AML-193 (cell line): ENCODE data around the gene RPS5.
A peak's percentile ranks its signal among the peaks of the same experiment; 100 is the strongest.
"Not testable (repeated sequence)": the region's sequence is repeated elsewhere in the genome, so short reads cannot be mapped to it uniquely, and the experiment has no call there.

ENCODE experiments used
- DNase-seq, 2 experiments: peaks; one replicate each; lab custom pipeline; 2025; lab: John Stamatoyannopoulos, UW

The RPS5 gene

DNA sequence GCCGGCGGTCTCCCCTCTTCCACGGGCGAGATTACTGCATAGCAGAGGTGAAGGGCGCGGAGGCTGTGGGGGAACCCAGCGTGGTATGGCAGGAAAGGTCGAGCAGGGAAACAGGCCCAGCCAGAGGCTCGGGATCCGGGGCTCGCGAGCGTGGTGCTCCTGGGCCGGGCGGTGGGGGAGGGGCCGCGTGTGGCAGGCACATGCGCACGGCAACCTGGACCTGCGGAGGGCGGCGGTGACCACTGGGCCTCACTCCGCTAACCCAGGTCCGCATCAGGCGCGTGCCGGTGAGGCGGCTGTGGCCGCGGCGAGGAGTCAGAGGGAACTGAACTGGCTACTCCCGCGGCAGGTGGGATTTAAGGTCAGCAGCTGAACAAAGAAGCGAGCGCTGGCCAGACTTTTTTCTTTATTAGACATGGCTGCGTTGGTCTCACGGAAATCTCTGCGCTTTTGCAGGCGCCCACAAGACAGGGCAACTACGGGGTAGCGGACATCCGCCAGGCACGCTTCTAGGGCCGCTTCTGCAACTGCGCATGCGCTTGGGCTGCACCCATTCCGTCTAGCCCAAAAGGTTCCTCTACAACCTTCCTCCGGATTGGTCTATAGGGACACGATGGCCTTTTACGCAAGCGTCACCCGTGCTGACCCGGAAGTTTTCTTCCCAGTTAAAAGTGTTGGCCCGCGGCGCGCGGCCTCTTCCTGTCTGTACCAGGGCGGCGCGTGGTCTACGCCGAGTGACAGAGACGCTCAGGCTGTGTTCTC is at the start of gene RPS5:
TSS of gene RPS5 (plus strand) at position 694 of the 762 bp plus-strand sequence. CDS start 869 bp downstream, outside the sequence.
- peak; percentile 97 to 98 for DNase-seq

DNA sequence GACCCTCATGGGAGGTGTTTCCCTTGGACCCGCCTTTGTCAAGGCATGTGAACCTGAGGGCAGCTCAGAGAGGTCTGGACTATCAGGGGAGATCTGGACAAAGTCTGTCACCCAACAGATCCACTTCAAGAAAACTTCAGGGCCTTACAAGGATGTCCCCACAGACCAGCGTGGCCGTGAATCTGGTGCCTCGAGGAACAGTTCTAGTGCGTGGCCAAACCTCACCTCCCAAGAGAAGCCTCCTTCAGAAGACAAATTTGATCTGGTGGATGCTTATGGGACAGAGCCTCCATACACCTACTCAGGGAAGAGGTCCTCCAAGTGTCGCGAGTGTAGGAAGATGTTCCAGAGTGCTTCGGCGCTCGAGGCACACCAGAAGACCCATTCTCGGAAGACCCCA is 48.7 kb upstream of the RPS5 start:
- no peak for DNase-seq

DNA sequence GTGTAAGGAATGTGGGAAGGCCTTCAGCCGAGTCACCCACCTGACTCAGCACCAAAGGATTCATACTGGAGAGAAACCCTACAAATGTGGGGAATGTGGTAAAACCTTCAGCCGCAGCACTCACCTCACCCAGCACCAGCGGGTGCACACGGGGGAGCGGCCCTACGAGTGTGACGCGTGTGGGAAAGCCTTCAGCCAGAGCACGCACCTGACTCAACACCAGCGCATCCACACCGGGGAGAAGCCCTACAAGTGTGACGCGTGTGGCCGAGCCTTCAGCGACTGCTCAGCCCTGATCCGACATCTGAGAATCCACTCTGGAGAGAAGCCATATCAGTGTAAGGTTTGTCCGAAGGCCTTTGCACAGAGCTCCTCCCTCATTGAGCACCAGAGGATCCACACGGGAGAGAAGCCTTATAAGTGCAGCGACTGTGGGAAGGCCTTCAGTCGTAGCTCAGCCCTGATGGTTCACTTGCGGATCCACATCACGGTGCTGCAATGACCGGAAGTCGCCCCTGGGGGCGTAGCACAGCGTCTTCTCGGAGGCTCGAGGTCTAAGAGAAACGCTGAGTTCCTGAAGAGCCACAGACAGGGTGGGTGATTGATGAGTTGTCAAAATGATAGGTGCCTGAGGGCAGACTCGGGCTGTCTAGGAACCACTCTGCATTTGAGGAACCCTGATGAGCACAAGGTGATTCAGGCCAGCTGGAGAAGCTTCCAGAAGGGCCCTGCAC is 48.1 kb upstream of the RPS5 start:
- no peak for DNase-seq

DNA sequence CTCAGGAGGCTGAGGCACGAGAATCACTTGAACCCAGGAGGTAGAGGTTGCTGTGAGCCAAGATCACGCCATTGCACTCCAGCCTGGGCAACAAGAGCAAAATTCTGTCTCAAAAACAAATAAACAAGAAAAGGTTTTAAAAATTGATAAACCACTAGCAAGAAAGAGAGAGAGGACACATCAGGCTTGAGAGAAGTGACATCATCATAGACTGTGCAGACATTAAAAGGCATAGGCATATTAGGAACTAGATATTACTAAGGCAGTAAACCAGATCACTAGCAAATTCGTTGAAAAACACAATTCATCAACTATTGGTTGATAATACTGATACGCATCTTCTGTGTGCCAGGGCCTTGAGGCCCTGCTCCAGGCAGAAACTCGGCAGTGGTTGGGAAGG is 41.5 kb upstream of the RPS5 start:
- DNase-seq = no peak

DNA sequence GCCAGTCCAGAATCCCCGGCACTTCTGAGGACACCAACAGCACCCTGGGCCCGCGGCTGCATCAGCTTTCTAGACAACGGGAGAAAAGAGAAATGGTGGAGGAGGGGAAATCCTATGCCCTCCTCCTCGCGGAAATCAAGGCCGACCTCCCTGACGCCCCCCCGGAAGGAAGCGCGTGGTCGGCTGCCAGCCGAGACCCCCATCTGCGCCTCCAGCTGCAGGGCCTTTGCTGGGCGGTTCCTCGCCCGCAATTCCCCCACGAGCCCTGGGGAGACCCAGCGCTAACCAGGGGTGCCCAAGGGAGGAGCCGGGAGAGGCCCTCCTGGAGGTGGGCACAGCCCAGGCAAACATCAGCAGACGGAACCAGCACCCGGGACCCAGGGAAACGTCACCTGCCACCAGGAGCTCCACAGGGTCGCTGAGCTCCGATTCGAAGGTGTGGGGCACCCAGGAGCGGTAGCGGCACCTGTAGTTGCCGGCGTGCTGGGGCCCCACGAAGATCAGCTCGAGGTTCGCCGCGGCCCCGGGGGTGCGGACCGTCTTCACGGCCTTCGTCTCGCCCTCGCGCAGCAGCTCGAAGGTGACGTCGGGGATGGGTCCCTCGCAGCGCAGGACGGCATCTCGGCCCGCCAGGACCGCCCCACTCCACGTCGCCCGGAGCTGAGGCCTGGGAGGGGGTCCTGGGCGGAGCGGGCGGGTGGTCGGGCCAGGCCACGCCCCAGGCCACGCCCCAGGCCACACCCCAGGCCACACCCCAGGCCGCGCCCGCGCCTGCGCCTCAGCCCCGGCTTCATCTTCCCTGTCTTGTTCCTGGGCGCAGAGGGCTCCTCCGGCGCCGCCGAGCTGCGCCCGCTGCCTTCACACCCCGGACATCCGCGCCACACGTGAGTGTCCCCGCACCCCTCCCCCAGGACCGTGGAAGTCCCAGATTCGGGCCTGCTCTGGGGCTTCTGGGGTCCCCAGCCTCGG is 39.8 kb upstream of the RPS5 start:
- peak; percentile 21 to 27 for DNase-seq

DNA sequence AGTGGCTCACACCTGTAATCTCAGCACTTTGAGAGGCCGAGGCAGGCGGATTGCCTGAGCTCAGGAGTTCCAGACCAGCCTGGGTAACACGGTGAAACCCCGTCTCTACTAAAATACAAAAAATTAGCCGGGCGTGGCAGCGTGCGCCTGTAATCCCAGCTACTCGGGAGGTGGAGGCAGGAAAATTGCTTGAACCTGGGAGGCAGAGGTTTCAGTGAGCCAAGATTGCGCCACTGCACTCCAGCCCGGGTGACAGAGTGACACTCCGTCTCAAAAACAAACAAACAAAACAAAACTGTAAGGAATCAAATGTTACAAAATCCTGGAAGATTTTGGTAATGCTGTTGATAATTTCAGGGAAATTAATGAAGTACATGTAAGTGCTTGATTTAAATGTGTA is 39.0 kb upstream of the RPS5 start:
- DNase-seq = not testable (repeated sequence)

DNA sequence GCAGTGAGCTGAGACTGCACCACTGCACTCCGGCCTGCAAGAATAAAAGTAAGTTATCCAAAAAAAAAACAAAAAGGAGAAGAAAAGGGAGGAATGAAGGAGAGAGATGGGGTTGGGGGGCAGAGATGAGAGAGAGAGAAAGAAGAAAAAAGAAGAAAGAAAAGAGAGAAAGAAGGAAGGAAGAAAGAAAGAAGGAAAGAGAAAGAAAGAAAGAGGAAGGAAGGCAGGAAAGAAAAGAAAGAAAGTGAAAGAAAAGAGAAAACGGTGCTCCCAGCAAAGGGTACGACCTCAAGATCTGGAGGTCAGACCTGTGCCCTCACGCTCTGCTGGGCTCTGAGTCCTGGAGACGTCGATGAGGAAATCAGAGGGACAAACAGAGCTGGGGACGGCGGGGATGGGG is 37.5 kb upstream of the RPS5 start:
- DNase-seq = no peak

DNA sequence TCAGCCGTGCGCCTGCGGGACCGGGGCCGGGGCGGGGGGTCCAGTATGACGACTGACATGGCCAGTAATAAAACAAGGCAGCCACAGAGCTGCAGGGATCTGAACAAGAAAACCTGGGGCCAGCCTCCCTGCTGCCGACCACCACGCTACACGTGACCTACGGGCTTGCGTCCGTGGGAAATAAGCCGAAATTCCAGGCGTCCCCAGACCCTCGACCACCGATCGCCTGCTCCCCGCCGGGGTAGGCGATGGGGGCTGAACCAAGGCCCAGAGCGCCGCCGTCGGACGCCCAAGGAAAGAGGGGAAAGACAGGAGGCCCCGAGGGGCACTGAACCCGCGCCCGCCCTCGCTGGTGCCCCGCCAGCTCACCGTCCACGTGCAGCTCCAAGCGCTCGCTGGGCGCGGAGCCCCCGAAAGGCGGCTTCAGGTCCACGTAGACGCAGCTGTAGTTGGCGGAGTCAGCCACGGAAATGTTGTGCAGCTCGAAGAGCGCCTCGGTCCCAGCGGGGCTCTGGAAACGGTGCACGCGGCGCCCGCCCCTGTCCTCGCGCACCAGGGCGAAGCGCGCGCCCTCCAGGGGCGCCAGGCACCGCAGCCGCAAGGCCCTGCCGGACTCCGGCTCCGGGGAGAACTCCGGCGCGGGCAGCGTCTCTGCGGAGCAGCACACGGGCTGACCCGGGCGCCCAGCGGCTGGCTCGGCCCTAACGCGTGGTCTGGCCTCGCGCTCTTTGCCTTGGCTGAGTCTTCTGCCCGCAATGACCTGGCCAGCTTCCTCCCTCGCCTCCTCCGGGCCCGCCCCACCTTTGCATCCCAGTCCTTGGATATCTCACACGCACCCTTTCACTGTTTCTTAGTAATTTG is 36.8 kb upstream of the RPS5 start:
- DNase-seq = no peak

DNA sequence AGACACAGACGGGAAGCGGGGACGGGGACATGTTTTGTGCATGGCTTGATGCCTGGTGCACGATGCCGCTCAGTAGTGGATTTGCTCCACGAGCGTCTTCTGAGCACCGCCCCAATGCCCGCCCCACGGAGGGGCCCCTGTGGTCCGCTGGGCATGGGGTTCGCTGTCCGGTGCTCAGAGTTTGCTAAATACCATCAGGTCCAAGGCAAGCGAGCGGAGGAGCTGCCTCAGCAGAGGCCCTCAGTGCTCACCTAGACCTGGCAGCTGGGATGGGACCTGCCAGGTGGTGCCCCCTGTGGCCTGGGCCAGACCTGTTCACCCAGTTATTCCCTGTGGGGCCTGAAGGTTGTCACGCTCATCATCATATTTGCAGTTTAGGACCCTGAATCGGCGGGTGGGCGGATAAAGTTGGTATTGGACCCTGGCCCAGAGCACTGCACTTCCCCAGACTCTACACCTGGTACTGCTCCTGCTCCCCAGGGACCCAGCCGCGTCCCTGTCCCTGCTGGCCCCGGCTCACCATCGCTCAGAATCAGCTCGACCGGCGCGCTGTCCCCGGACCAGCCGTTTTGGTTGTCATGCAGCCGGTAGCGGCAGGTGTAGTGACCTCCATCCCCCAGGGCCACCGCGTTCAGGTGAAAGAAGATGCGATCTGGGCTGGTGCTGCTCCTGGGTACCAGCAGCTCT is 36.1 kb upstream of the RPS5 start:
- DNase-seq = no peak

DNA sequence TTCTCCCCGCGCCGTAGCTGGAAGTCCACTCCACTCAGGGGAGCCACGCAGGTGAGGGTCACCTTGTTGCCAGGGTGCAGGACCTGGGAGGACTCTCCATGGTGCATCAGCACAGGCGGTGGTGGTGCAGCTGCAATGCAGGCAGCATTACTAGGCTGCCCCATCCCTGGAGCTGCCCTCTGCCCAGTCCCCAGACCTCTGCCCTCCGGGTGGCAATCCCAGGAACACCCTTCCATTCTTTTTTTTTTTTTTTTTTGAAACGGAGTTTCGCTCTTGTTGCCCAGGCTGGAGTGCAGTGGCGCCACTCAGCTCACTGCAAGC is 35.6 kb upstream of the RPS5 start:
- DNase-seq = no peak

DNA sequence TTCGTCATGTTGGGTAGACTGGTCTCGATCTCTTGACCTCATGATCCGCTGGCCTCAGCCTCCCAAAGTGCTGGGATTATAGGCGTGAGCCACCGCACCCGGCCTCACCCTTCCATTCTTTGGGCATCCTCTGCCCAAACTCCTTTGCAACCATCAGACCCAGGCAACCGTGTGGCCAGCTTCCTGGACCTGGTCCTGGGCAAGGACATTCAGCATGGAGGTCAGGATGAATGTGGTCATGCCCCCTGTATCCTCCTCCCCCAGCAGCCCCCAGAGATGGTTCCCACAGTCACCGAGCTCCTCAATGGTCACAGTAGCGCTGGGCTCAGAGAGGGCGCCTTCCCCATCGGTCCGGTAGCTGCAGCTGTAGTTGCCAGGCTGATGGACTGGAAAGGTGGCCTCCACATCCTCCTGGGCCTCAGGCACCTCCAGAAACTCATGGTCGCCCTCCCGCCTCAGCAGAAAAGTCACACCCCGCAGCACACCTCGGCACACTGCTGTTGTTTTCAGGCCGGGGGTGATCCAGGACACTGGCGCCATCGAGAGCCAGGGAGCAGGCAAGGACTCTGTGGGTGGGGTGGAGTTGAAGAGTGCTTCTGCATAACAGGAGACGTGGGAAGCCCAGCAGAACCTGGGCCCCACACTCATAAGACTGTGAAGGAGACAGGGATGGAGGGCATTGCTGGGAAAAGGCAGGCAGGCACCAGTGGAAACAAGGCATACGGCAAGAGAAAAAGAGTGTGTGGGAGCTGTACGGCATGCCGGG is 34.9 kb upstream of the RPS5 start:
- no peak for DNase-seq

DNA sequence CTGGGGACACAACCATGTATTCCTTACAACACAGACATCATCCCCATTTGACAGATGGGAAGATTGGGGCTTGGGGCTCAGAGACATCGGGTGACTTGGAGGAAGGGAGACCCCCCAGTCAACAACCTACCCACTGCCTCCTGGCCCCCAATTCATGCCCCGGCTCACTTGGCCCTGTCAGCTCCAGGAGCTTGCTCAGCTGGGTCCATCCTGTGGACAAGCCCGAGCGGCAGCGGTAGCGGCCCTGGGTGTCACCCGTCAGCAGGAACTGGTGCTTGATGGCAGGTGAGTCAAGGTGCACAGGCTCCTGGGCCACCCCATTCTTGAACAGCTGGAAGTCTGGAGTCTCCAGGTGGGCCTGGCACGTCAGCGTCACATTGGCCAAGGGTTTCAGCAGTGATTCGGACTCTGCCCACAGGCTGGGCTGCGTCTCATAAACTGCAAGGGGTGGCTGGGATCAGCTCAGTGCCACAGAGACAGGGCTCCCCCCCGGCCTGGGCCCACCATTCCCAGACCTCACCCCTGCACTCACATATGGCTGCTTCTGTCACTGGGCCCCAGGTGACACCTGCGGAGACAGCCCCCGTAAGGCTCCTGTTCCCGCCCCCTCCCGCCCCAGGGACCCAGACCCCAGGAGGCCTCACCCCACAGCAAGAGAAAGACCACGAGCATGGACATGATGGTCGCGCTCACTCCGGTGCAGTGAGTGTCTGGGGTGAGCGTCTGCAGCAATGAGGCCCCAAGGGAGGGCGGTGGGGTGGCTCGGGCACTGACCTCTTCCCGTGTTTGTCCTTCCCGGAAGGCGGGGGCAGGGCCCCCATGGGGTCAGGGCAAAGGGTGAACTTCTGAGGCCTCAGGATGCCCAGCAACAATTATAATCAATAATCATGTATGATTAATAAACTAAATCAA is 34.1 kb upstream of the RPS5 start, which contains the start of gene A1BG:
TSS of gene A1BG (minus strand) at position 733 of the 912 bp plus-strand sequence. CDS start at position 678, 55 bp downstream.
- no peak for DNase-seq

DNA sequence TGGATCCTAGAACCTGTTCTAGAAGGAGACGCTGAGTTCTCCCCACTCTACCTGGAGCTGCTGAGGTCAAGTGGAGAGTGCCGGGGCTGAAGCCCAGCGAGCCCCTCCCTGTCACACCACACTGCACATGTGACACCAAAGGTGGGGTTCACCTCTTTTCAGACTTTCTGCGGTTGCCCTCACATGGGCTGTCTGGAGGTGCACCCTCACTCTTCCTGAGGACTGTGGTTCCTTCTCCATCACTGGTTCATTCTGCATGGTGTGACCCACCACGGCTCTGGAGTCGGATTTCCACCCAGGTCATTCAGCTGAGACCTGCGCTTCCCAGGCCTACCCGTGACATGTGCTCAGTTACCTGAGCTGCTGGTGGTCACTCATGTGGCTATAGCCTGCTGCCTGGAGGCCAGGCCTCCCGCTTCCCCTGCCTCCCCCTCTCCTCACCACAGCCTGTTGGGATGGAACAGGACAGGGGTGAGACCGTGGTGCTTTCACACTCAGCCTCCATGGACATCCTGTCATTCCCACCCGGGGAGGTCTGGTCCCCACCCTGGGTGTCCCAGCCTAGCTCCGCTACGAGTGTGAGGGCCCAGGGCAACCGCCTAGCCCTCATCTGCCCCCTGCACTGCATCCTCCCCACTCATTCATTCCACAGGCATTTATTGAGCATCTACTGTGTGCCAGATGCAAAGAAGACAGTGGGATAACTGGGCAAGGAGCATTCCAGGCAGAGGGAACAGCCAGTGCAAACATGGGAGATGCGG is 33.2 kb upstream of the RPS5 start:
- DNase-seq = no peak

DNA sequence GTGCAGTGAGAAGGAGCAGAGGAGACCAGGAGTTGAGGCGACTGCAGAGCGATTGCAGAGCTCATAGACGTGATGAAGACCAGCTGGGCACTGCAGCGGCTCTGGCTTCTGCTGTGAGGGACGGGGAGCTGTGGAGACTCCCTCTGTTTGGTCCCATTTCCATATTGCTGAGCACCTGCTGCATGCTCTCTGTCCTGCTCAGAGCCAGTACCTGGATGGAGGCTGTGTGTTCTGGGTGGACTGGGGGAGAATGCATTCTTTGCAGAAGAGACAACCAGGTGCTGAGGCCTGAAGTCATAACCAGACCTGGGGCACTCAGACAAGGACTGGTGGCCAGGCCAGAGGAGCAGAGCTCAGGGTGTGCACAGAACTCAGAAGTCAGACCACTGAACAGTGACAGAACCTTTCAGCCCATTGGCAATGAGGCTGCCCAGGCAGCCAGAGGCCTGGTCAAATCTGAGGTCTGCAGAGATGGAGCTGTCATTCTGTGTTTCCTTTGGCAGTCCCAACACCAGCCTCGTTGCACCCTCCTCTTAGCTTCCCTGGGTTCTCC is 32.5 kb upstream of the RPS5 start:
- no peak for DNase-seq

DNA sequence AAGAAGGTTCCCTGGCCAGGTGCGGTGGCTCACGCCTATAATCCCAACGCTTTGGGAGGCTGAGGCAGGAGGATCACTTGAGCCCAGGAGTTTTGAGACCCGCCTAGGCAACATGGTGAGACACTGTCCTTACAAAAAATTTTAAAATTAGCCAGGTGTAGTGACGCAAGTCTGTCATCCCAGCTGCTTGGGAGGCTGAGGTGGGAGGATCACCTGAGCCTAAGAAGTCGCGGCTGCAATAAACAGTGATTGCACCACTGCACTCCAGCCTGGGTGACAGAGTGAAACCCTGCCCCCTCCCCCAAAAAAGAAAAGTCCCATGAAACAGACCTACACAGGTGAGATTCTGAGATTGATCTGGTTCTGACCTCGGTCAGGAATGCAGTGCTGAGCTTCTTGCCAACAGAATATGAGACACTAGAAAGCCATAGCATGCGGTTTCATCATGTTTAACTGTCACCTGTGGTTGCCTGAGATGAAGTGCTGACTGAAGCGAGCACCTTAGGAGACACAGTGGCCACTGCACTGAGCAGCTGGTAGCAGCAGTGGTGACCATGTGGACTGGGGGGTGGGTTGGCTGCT is 31.8 kb upstream of the RPS5 start:
- DNase-seq = no peak

DNA sequence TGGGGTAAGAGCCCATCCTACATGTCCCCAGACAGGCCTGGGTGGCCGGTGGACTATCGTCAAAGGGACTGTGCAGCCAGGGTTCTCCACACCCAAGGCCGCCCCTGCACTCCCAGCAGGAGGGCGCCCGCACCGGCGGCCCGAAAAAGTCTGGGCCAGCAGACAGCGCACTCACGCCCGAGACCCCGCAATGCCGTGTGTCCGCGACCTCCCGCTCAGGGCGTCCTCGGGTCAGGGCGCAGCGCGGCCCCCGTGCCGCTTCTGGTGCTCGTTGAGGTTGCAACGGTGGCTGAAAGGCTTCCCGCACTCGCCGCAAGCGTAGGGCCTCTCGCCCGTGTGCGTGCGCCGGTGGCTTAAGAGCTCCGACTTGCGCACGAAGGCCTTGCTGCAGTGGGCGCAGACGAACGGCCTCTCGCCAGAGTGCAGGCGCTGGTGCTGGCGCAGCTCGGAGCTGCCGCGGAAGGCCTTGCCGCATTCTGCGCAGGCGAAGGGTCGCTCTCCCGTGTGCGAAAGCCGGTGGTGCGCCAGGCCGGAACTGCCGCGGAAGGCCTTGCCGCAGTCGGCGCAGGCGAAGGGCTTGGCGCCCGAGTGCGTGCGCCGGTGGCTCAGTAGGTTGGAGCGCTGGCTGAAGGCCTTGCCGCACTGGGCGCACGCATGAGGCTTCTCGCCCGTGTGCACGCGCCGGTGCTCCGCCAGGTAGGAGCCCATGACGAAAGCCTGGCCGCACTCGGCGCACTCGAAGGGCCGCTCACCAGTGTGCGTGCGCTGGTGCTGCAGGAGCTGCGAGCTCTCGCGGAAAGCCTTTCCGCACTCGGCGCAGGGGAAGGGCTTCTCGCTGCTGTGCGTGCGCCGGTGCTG is 30.9 kb upstream of the RPS5 start:
- no peak for DNase-seq
